Mammary epithelial cell (primary cell): ENCODE results near the gene RPEL1.
"Not testable (repeated sequence)": the region's sequence is repeated elsewhere in the genome, so short reads cannot be mapped to it uniquely, and the experiment has no call there.

Experiments used
- EZH2 ChIP-seq: IDR thresholded peaks from 2 replicates; pipeline ENCODE4 v1.6.1; 2012; ENCODE audit warnings: low read length, inconsistent platforms, borderline replicate concordance
- TF ChIP-seq, protein P1 (sequence below), 2 donors: IDR thresholded peaks in 1 of 2; conservative IDR thresholded peaks in 1 of 2; 2 replicates each; pipeline ENCODE4 v1.5.1; 2011 to 2012; ENCODE audit warnings: inconsistent platforms in 2 of 2, low read length in 2 of 2, mild to moderate bottlenecking in 2 of 2, control low read depth in 1 of 2, low read depth in 1 of 2; ENCODE audit not compliant: insufficient read depth in 1 of 2; ENCODE audit errors: extremely low read depth in 1 of 2

DNA sequence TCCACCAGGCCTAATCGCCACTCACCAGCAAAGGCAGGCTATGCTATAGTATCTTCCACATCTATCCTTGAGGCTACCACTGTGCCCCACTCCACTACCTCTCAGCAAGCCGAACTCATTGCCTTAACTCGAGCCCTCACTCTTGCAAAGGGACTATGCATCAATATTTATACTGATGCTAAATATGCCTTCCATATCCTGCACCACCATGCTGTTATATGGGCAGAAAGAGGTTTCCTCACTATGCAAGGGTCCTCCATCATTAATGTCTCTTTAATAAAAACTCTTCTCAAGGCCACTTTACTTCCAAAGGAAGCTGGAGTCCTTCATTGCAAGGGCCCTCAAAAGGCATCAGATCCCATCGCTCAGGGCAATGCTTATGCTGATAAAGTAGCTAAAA, 35.4 kb upstream of the RPEL1 start:
- TF ChIP-seq, protein P1, sequence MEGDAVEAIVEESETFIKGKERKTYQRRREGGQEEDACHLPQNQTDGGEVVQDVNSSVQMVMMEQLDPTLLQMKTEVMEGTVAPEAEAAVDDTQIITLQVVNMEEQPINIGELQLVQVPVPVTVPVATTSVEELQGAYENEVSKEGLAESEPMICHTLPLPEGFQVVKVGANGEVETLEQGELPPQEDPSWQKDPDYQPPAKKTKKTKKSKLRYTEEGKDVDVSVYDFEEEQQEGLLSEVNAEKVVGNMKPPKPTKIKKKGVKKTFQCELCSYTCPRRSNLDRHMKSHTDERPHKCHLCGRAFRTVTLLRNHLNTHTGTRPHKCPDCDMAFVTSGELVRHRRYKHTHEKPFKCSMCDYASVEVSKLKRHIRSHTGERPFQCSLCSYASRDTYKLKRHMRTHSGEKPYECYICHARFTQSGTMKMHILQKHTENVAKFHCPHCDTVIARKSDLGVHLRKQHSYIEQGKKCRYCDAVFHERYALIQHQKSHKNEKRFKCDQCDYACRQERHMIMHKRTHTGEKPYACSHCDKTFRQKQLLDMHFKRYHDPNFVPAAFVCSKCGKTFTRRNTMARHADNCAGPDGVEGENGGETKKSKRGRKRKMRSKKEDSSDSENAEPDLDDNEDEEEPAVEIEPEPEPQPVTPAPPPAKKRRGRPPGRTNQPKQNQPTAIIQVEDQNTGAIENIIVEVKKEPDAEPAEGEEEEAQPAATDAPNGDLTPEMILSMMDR (conservative IDR thresholded peaks at IDR 0.05 in 1 of 2, IDR thresholded peaks at IDR 0.05 in 1 of 2; ENCODE audit: extremely low read depth in 1 of 2, insufficient read depth in 1 of 2, low read depth in 1 of 2, low read length in 2 of 2): not testable (repeated sequence)
- TF ChIP-seq EZH2: not testable (repeated sequence)
